Heart right ventricle (tissue), 16 donors: ENCODE data around the gene GADD45B. TPM values are rescaled to one million over a fixed set of nuclear protein-coding genes. Genes with fewer than 3 reads are reported as not detected.

Experiments
- ATAC-seq, 8 donors: fragments of 200-7000 bp; cut with Tn5 transposase; one replicate each; pipeline ENCODE4 v1.9.1; 2020; ENCODE audit warnings: mild to moderate bottlenecking in 8 of 8, moderate library complexity in 8 of 8, moderate number of reproducible peaks in 1 of 8
- DNase-seq, 2 donors: peaks; one replicate each; pipeline ENCODE4 v3.0.0-alpha.2; 2020
- H3K27ac ChIP-seq, 10 donors: fragments of 200-600 bp; sonication (generic) in 2 of 10; one replicate each; pipeline versions ENCODE4 v1.5.0 to v1.8.0; 2020 to 2022; ENCODE audit warnings: mild to moderate bottlenecking in 3 of 10
- H3K27me3 ChIP-seq, 7 donors: fragments of 200-600 bp; one replicate each; pipeline ENCODE4 v1.8.0; 2021 to 2022; ENCODE audit warnings: mild to moderate bottlenecking in 2 of 7
- H3K36me3 ChIP-seq, 9 donors: fragments of 200-600 bp; sonication (generic) in 1 of 9; one replicate each; pipeline versions ENCODE4 v1.5.0 to v1.8.0; 2020 to 2022; ENCODE audit warnings: mild to moderate bottlenecking in 2 of 9
- H3K4me1 ChIP-seq, 9 donors: fragments of 200-600 bp; sonication (generic) in 1 of 9; one replicate each; pipeline versions ENCODE4 v1.5.0 to v1.8.0; 2020 to 2022; ENCODE audit warnings: mild to moderate bottlenecking in 4 of 9
- H3K4me3 ChIP-seq, 10 donors: fragments of 200-600 bp; sonication (generic) in 2 of 10; one replicate each; pipeline versions ENCODE4 v1.5.0 to v1.8.0; 2020 to 2022; ENCODE audit warnings: mild to moderate bottlenecking in 7 of 10, moderate library complexity in 2 of 10
- H3K9me3 ChIP-seq, 11 donors: fragments of 200-600 bp in 10 of 11; sonication (generic) in 2 of 11; one replicate each; pipeline versions ENCODE4 v1.5.0 to v1.8.0; 2013 to 2022; ENCODE audit warnings: mild to moderate bottlenecking in 2 of 11, control low read depth in 1 of 11, moderate library complexity in 1 of 11
- CTCF ChIP-seq, 9 donors: fragments of 200-600 bp; sonication (generic) in 2 of 9; IDR thresholded peaks; one replicate each; pipeline versions ENCODE4 v1.5.0 to v1.8.0; 2021 to 2022; ENCODE audit warnings: antibody characterized with exemption in 9 of 9, mild to moderate bottlenecking in 5 of 9, moderate library complexity in 1 of 9
- WGBS, 2 donors: extraction: QIAGEN DNeasy Blood & Tissue Kit; methylation state at CpG; one replicate each; pipeline ENCODE4 v1.1.7; 2013; ENCODE audit warnings: inconsistent platforms in 1 of 2; 5-methylcytosine and 5-hydroxymethylcytosine counted together
- intact Hi-C, 10 donors: fragments of 100-400 bp; cut with DNase I; formaldehyde crosslinking; loops; one replicate each; pipeline versions ENCODE4 v1.11.1 to v1.14.2; 2022
- long read RNA-seq, 3 donors: library from polyadenylated mRNA; unstranded; transcript quantifications; one replicate each; pipeline ENCODE4 v2.0.0, GENCODE V29; 2020 to 2021
- polyA plus RNA-seq, 2 donors: library from polyadenylated mRNA; stranded (reverse); fragments of 200-250 nt; gene quantifications; one replicate each; pipeline ENCODE4 v1.2.3, GENCODE V29; 2013
- total RNA-seq, 10 donors: library from RNA; stranded (reverse); fragmentation: NEBNext Ultra II Directional in 3 of 10; extraction: Animal tissue kit (Norgen Biotek cat#: 25700) in 3 of 10; gene quantifications; one replicate each; pipeline versions ENCODE4 v1.2.1 to v1.2.4, GENCODE V29; 2021 to 2023
- donor health status: Arrhythmogenic right ventricular cardiomyopathy.
- donor health status: ischemic (EF 13 %, LVEDD 7.1; RV severe dilation, severe dysfunction).
- donor health status: healthy with polysubstance abuse.
- donor health status: DM: no; HTN: yes; CAD: no.
- donor health status: DM: no; HTN: no; CAD: no.
- donor health status: ischemic (EF 25% LVEDD 6.9; RV normal size, moderate dysfunction).
- donor health status: ischemic (EF 25% LVEDD 5.7; RV mildly dilated, moderate dysfunction).
- donor health status: healthy.
- donor health status: DM: yes; HTN: yes; CAD: no.
- donor health status: Ischemic cardiomyopathy.
- donor health status: ischemic (EF 35%, LVEDD 5.7; RV mildly dilated, moderate dysfunction).
- donor health status: nonischemic (EF 11% LVEDD 7.7; RV severe dilation, severe dysfunction).
- donor health status: DM: yes; HTN: yes; CAD: no.
- donor health status: PGD.
- donor health status: ischemic (EF 29% LVEDD 5.4; RV normal size, mild dysfunction).
- donor health status: nonischemic (EF 23%, LVEDD 6.1; RV moderate dilation, normal function).

The GADD45B gene
- total RNA-seq (100 to 1,000 TPM in 2 of 10 donors, 10 to 100 TPM in 8; 19.6 to 297 (median 31.3) TPM), polyA plus RNA-seq (10 to 100 TPM; 81.4 to 95.2 TPM)
- long read RNA-seq, donor 1, transcript GADD45B-201 (4 exons, 1,373 nt), result major isoform, 12 of 14 reads
- long read RNA-seq, donor 1, partial matches to known transcripts, result 0 of 14 reads
- long read RNA-seq, donor 1, other reads (novel, unspliced or antisense), result 2 of 14 reads
- long read RNA-seq, donor 2, transcript GADD45B-201 (4 exons, 1,373 nt), result major isoform, 5 of 10 reads
- long read RNA-seq, donor 2, partial matches to known transcripts, result 2 of 10 reads
- long read RNA-seq, donor 2, other reads (novel, unspliced or antisense), result 3 of 10 reads
- long read RNA-seq, donor 3, transcript GADD45B-201 (4 exons, 1,373 nt), result major isoform, 47 of 66 reads
- long read RNA-seq, donor 3, partial matches to known transcripts, result 2 of 66 reads
- long read RNA-seq, donor 3, other reads (novel, unspliced or antisense), result 15 of 66 reads

GRCh38 chr19:2475702-2476450 lies at the start of gene GADD45B:
TSS of gene GADD45B (plus strand) at chr19:2476127. CDS start at chr19:2476359, 232 bp downstream.
- 1% methylated on average over 68 to 70 of the region's 70 CpGs for WGBS, 2 donors
- peak; percentile 77 to 90 (median 86) for ATAC-seq

GRCh38 chr19:2426611-2427428 lies 49.1 kb upstream of the GADD45B start:
- peak overlapping the region; percentile 71 to 99 (median 84) for H3K4me3 ChIP-seq
- ATAC-seq, result peak in 5 of 8 donors; percentile 2 to 35 (median 9)
- H3K9me3 ChIP-seq, result no peaks in the 10 kb centered on the region
- peak overlapping the region; percentile 90 to 100 (median 98) for H3K27ac ChIP-seq
- 6 to 7% methylated on average over 64 to 66 of the region's 66 CpGs for WGBS, 2 donors
- H3K4me1 ChIP-seq, result peaks cover 13 to 55% (median 35%) of the 10 kb centered on the region in 9 donors
- H3K36me3 ChIP-seq, result peaks cover 0 to 39% (median 11%) of the 10 kb centered on the region in 9 donors
- intact Hi-C loops, result no loop called here
- peak in 1 of 2 donors; percentile 51 for DNase-seq
- H3K27me3 ChIP-seq, result no peaks in the 10 kb centered on the region
- TF ChIP-seq CTCF (IDR thresholded peaks at IDR 0.05), result no peak

More at GRCh38 chr19:2475702-2476450, at the start of gene GADD45B:
- Histone ChIP-seq H3K36me3 (peaks cover 0 to 15% (median 0%) of the 10 kb centered on the region in 9 donors), H3K4me1 (peaks cover 9 to 50% (median 37%) of the 10 kb centered on the region in 9 donors), H3K4me3 (peak within 1 kb of the TSS; percentile 73 to 99 (median 87)), H3K9me3 (no peaks in the 10 kb centered on the region), H3K27ac (peak within 1 kb of the TSS; percentile 75 to 98 (median 93)), H3K27me3 (no peaks in the 10 kb centered on the region)
- intact Hi-C loops, result loop anchor here in 9 of 10 donors (1.0 to 10.0 kb wide), 10 partner anchors 66 to 139 kb away; no protein-coding TSS in a partner anchor
- no peak for TF ChIP-seq CTCF (IDR thresholded peaks at IDR 0.05)
- peak; percentile 97 to 98 for DNase-seq

GRCh38 chr19:2427429-2428320 lies 48.3 kb upstream of the GADD45B start, which contains the start of gene TIMM13:
TSS of gene TIMM13 (minus strand) at chr19:2427586. CDS start at chr19:2427533, 53 bp downstream.
- Histone ChIP-seq H3K27ac (peak within 1 kb of the TSS; percentile 90 to 100 (median 98)), H3K27me3 (no peaks in the 10 kb centered on the region), H3K36me3 (peaks cover 0 to 43% (median 11%) of the 10 kb centered on the region in 9 donors), H3K9me3 (no peaks in the 10 kb centered on the region), H3K4me3 (peak within 1 kb of the TSS; percentile 71 to 99 (median 84)), H3K4me1 (peaks cover 13 to 51% (median 35%) of the 10 kb centered on the region in 9 donors)
- WGBS, 2 donors, result 0 to 1% methylated on average over 76 to 77 of the region's 77 CpGs
- TF ChIP-seq CTCF (IDR thresholded peaks at IDR 0.05), result no peak
- intact Hi-C loops, result no loop called here
- DNase-seq (peak; percentile 96 to 97), ATAC-seq (peak; percentile 91 to 97 (median 95))
